Testis (tissue), 2 donors: Measurements from ENCODE around the gene CBLN3.

Experiments
- POLR2A ChIP-seq: fragments of 450-650 bp; IDR thresholded peaks from one replicate; pipeline ENCODE4 v1.6.1; 2017; ENCODE audit warnings: antibody characterized with exemption, mild to moderate bottlenecking, moderate library complexity
- TF ChIP-seq, protein P1 (sequence below), 3 experiments: fragments of 450-650 bp in 2 of 3; fragments of 200-600 bp in 1 of 3; sonication (generic) in 1 of 3; IDR thresholded peaks; one replicate each; pipeline ENCODE4 v1.5.1; 2016 to 2019; ENCODE audit warnings: antibody characterized with exemption in 3 of 3, mild to moderate bottlenecking in 2 of 3, moderate library complexity in 1 of 3

- TF ChIP-seq, protein P1, sequence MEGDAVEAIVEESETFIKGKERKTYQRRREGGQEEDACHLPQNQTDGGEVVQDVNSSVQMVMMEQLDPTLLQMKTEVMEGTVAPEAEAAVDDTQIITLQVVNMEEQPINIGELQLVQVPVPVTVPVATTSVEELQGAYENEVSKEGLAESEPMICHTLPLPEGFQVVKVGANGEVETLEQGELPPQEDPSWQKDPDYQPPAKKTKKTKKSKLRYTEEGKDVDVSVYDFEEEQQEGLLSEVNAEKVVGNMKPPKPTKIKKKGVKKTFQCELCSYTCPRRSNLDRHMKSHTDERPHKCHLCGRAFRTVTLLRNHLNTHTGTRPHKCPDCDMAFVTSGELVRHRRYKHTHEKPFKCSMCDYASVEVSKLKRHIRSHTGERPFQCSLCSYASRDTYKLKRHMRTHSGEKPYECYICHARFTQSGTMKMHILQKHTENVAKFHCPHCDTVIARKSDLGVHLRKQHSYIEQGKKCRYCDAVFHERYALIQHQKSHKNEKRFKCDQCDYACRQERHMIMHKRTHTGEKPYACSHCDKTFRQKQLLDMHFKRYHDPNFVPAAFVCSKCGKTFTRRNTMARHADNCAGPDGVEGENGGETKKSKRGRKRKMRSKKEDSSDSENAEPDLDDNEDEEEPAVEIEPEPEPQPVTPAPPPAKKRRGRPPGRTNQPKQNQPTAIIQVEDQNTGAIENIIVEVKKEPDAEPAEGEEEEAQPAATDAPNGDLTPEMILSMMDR (IDR thresholded peaks at IDR 0.05) = no peak
- no peak for TF ChIP-seq POLR2A
These were observed 11.5 kb downstream of the CBLN3 start for GRCh38 chr14:24417832-24418491.
